Adrenal gland (tissue), 12 donors: ENCODE data around the gene ALX4. TPM values are rescaled to one million over a fixed set of nuclear protein-coding genes. Genes with fewer than 3 reads are reported as not detected.

Experiments used
- DNase-seq, 7 donors: peaks; one replicate each; pipeline ENCODE4 v3.0.0-alpha.2; 2019 to 2020
- H3K27ac ChIP-seq, 5 donors: fragments of 200-600 bp; sonication (generic) in 4 of 5; 1 replicate in 3 of 5; 2 replicates in 2 of 5; pipeline versions ENCODE4 v1.5.1 to v1.8.0; 2016 to 2020; ENCODE audit warnings: mild to moderate bottlenecking in 1 of 5
- H3K27me3 ChIP-seq: fragments of 200-600 bp; 2 replicates; pipeline ENCODE4 v1.8.0; 2021
- H3K36me3 ChIP-seq, 2 donors: fragments of 200-600 bp; replicated peaks in 1 of 2; 1 replicate in 1 of 2; 2 replicates in 1 of 2; pipeline versions ENCODE4 v1.5.1 to v1.8.0; 2018 to 2022
- H3K4me1 ChIP-seq, 2 donors: fragments of 200-600 bp; replicated peaks in 1 of 2; 1 replicate in 1 of 2; 2 replicates in 1 of 2; pipeline versions ENCODE4 v1.5.1 to v1.8.0; 2018 to 2021
- H3K4me3 ChIP-seq, 4 donors: fragments of 200-600 bp; sonication (generic) in 3 of 4; one replicate each; pipeline ENCODE4 v1.5.1; 2016 to 2018
- H3K9me3 ChIP-seq, 3 donors: fragments of 200-600 bp; sonication (generic) in 1 of 3; replicated peaks in 1 of 3; 1 replicate in 2 of 3; 2 replicates in 1 of 3; pipeline versions ENCODE4 v1.5.1 to v1.8.0; 2016 to 2021
- CTCF ChIP-seq, 6 experiments: fragments of 450-650 bp in 4 of 6; fragments of 200-600 bp in 2 of 6; sonication (generic) in 1 of 6; IDR thresholded peaks; 1 replicate in 5 of 6; 2 replicates in 1 of 6; pipeline versions ENCODE4 v1.5.1 to v1.8.0; 2016 to 2021; ENCODE audit warnings: antibody characterized with exemption in 6 of 6, mild to moderate bottlenecking in 2 of 6, moderate library complexity in 1 of 6
- POLR2A ChIP-seq, 2 donors: fragments of 450-650 bp; IDR thresholded peaks; one replicate each; pipeline ENCODE4 v1.6.1; 2017; ENCODE audit warnings: antibody characterized with exemption in 2 of 2, mild to moderate bottlenecking in 2 of 2, moderate library complexity in 1 of 2
- WGBS, 4 donors: extraction: QIAGEN DNeasy Blood & Tissue Kit in 2 of 4; methylation state at CpG; one replicate each; pipeline versions ENCODE4 v1.1.5 to v1.1.7; 2013 to 2017; 5-methylcytosine and 5-hydroxymethylcytosine counted together
- intact Hi-C, 2 donors: fragments of 100-400 bp; cut with DNase I; formaldehyde crosslinking; loops; one replicate each; pipeline versions ENCODE4 v1.14.1 to v1.15.0; 2022 to 2023
- polyA plus RNA-seq, 3 donors: library from polyadenylated mRNA; stranded (reverse); fragments of 200-250 nt in 2 of 3; fragments of 350-450 nt in 1 of 3; fragmentation: Illumina TruSeq in 1 of 3; extraction: RNeasy Lipid Tissue Mini Kit (QIAGEN cat#74804) in 1 of 3; gene quantifications; one replicate each; pipeline ENCODE4 v1.2.3, GENCODE V29; 2013 to 2014
- total RNA-seq, 9 donors: library from RNA; depleted of rRNA in 4 of 9; stranded (reverse); fragments of >200 nt in 4 of 9; fragments of 120-200 nt in 1 of 9; fragmentation: NEBNext Ultra II Directional in 1 of 9; extraction: Animal tissue kit (Norgen Biotek cat#: 25700) in 1 of 9; gene quantifications; one replicate each; pipeline versions ENCODE4 v1.1.0 to v1.2.4, GENCODE V29; 2013 to 2023
- donor health status: healthy with polysubstance abuse.
- donor health status: Bipolar disorder and iron deficiency.
- donor health status: DM: yes; HTN: yes; CAD: no.
- donor health status: DM: no; HTN: no; CAD: no.
- donor health status: DM: no; HTN: no; CAD: no.
- donor health status: DM: yes; HTN: yes; CAD: no.

ALX4 gene
- total and polyA plus RNA-seq, 12 donors = 0.03 to 0.06 TPM; not detected in 10

DNA sequence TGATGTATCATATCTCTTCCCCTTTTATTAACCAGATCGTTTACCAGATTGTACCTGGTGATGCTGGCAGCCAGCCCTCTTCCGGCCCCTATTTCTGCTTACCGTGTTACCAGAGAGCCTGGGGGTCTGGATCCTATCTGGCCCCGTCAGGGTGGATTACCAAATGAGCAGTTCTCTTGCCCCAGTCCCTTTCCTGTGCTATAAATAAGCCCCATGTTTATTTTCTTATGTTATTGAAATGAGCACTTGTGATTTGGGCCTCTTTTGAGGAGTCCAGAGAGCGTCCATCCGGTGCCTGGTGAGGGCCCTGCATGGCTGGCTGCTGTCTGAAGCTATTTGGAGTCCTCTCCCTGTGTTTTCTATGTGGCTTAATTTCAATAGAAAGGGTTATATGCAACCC, 59.5 kb downstream of the ALX4 start:
- Histone ChIP-seq H3K27me3 (no peaks in the 10 kb centered on the region), H3K9me3 (peaks cover 0 to 6% (median 0%) of the 10 kb centered on the region in 3 donors), H3K27ac (no peak overlapping the region), H3K4me3 (no peak overlapping the region), H3K4me1 (no peaks in the 10 kb centered on the region), H3K36me3 (no peaks in the 10 kb centered on the region)
- intact Hi-C loops = no loop called here
- 84 to 90% (median 89%) methylated on average over 6 of the region's 6 CpGs for WGBS, 4 donors
- DNase-seq = no peak
- TF ChIP-seq POLR2A (IDR thresholded peaks at IDR 0.05) (no peak), CTCF (IDR thresholded peaks at IDR 0.05) (no peak)

- Histone ChIP-seq H3K36me3 (no peaks in the 10 kb centered on the region), H3K4me3 (no peak overlapping the region), H3K27ac (no peak overlapping the region), H3K9me3 (peaks cover 0 to 4% (median 0%) of the 10 kb centered on the region in 3 donors), H3K27me3 (no peaks in the 10 kb centered on the region), H3K4me1 (no peaks in the 10 kb centered on the region)
- 86 to 96% (median 92%) methylated on average over 2 of the region's 2 CpGs for WGBS, 4 donors
- no peak for DNase-seq
- TF ChIP-seq POLR2A (IDR thresholded peaks at IDR 0.05) (no peak), CTCF (IDR thresholded peaks at IDR 0.05) (no peak)
- intact Hi-C loops = no loop called here
These were observed 61.8 kb downstream of the ALX4 start for GRCh38 chr11:44248109-44248508.

- Histone ChIP-seq H3K4me1 (no peaks in the 10 kb centered on the region), H3K27me3 (no peaks in the 10 kb centered on the region), H3K36me3 (no peaks in the 10 kb centered on the region), H3K4me3 (no peak overlapping the region), H3K9me3 (no peaks in the 10 kb centered on the region), H3K27ac (no peak overlapping the region)
- DNase-seq = no peak
- TF ChIP-seq CTCF (IDR thresholded peaks at IDR 0.05) (no peak), POLR2A (IDR thresholded peaks at IDR 0.05) (no peak)
- WGBS, 4 donors = 76% methylated on average over 6 of the region's 6 CpGs
- intact Hi-C loops = no loop called here
These were observed 62.4 kb downstream of the ALX4 start for GRCh38 chr11:44247508-44247907.

- TF ChIP-seq POLR2A (IDR thresholded peaks at IDR 0.05) (no peak), CTCF (IDR thresholded peaks at IDR 0.05) (no peak)
- 64 to 82% (median 77%) methylated on average over 4 of the region's 4 CpGs for WGBS, 4 donors
- Histone ChIP-seq H3K27me3 (no peaks in the 10 kb centered on the region), H3K36me3 (no peaks in the 10 kb centered on the region), H3K27ac (peak overlapping the region in 1 of 5 donors; percentile 36), H3K4me1 (no peaks in the 10 kb centered on the region), H3K9me3 (no peaks in the 10 kb centered on the region), H3K4me3 (no peak overlapping the region)
- intact Hi-C loops = no loop called here
- no peak for DNase-seq
These were observed 63.2 kb downstream of the ALX4 start for GRCh38 chr11:44246726-44247125.
